ENCODE measurements around the gene MUC2. TPM values are rescaled to one million over a fixed set of nuclear protein-coding genes. Genes with fewer than 3 reads are reported as not detected.

Gene MUC2
- total and polyA plus RNA-seq, 10 of the 15 experiments (the other 5 are each of a cell fraction or from before 2014, with no cell fraction given): 0.23 TPM; not detected in 9

- no peak for ATAC-seq
- FAIRE-seq: no peak
- TF ChIP-seq GABPA (IDR thresholded peaks at IDR 0.05; ENCODE audit: low read depth) (no peak), ZNF274 (IDR thresholded peaks at IDR 0.05; ENCODE audit: insufficient read depth, insufficient read length) (no peak), MTA3 (IDR thresholded peaks at IDR 0.05; ENCODE audit: borderline replicate concordance, low read length) (no peak), MYC (IDR thresholded peaks at IDR 0.05; ENCODE audit: insufficient read depth, insufficient read length, insufficient replicate concordance, low read length, severe bottlenecking) (no peak), SMC3 (IDR thresholded peaks at IDR 0.05; ENCODE audit: borderline replicate concordance, low read length) (no peak), PML (IDR thresholded peaks at IDR 0.05; ENCODE audit: low read length) (no peak), SMAD1 (IDR thresholded peaks at IDR 0.05; ENCODE audit: low read depth, partially characterized antibody) (no peak), ATF3 (IDR thresholded peaks at IDR 0.05; ENCODE audit: borderline replicate concordance, extremely low read depth, low read depth, low read length) (no peak), RB1 (IDR thresholded peaks at IDR 0.05; ENCODE audit: borderline replicate concordance) (no peak)
- no peak overlapping the region for H3K4me2 ChIP-seq (ENCODE audit: control insufficient read depth, insufficient read depth)
- no peaks in the 10 kb centered on the region; the same call in 2 of the 3 replicates for H3K9me3 ChIP-seq (replicated peaks; ENCODE audit: control insufficient read depth, insufficient read depth, low read length)
- ChIA-PET POLR2A (no interaction called here), RAD21 (ENCODE audit: unreplicated experiment) (no interaction called here), SMC1A (ENCODE audit: uncharacterized antibody, unreplicated experiment) (no interaction called here), CTCF (no interaction called here)
- no peak for DNase-seq (ENCODE audit: low read depth, low spot score)
- WGBS (ENCODE audit: insufficient coverage, insufficient replicate concordance, low lambda C conversion rate, missing lambda C conversion rate): 83% methylated on average over 31 of the region's 33 CpGs
- H3K9ac ChIP-seq (ENCODE audit: control insufficient read depth, insufficient read depth, low read length): no peak overlapping the region
- no peak overlapping the region for H2AFZ ChIP-seq (ENCODE audit: control insufficient read depth, low read depth, low read length)
- no TSS peak for BruUV-seq (replicated peaks)
- H4K20me1 ChIP-seq (ENCODE audit: control insufficient read depth, insufficient read depth): no peaks in the 10 kb centered on the region
- no peaks in the 10 kb centered on the region for H3K27me3 ChIP-seq (replicated peaks in 1 of 2; ENCODE audit: control insufficient read depth in 2 of 2, insufficient read depth in 2 of 2, low read length in 1 of 2)
- no peaks in the 10 kb centered on the region for H3K36me3 ChIP-seq (ENCODE audit: control insufficient read depth in 2 of 2, insufficient read depth in 2 of 2, low read length in 1 of 2)
- H3K27ac ChIP-seq (ENCODE audit: control insufficient read depth, insufficient read depth): no peak overlapping the region
- no peak overlapping the region for H3K4me3 ChIP-seq
- no peaks in the 10 kb centered on the region for H3K4me1 ChIP-seq (ENCODE audit: control insufficient read depth, insufficient read depth, low read length)
- in situ Hi-C loops (cut with MboI): no loop called here
- intact Hi-C loops (cut with micrococcal nuclease; ENCODE audit: unreplicated experiment): no loop called here
- H3K79me2 ChIP-seq (ENCODE audit: control insufficient read depth, insufficient read depth, low read length): no peaks in the 10 kb centered on the region
These were observed 2.9 kb downstream of the MUC2 start for GRCh38 chr11:1077417-1078119.
